SK-N-SH (cell line): ENCODE results near the gene OR4K2. TPM values are rescaled to one million over a fixed set of nuclear protein-coding genes. Genes with fewer than 3 reads are reported as not detected.

Experiments used
- CTCF ChIA-PET: fragments of 300-600, 350-600 bp; formaldehyde crosslinking; extraction: SDS; loops from one replicate; lab custom pipeline; 2021; lab: Yijun Ruan, JAX
- POLR2A ChIA-PET: fragments of 350-600 bp; sonication (Branson Sonifier 250); formaldehyde crosslinking; extraction: SDS; loops from one replicate; lab custom pipeline; 2020; ENCODE audit warnings: antibody characterized with exemption, inconsistent platforms; lab: Yijun Ruan, JAX
- DNase-seq: peaks from one replicate; pipeline ENCODE4 v3.0.0; 2012
- H2AFZ ChIP-seq: fragments of 200-600 bp; sonication (generic); 2 replicates; pipeline ENCODE4 v1.8.1; 2016; ENCODE audit warnings: antibody characterized with exemption, mild to moderate bottlenecking, low read depth
- H3F3A ChIP-seq: fragments of 200-600 bp; sonication (generic); replicated peaks from 2 replicates; pipeline ENCODE3; 2016; ENCODE audit warnings: antibody characterized with exemption, mild to moderate bottlenecking; ENCODE audit not compliant: insufficient read depth
- H3K27ac ChIP-seq, 2 experiments: fragments of 200-500 bp in 1 of 2; fragments of 200-600 bp in 1 of 2; sonication (Bioruptor generic) in 1 of 2; sonication (generic), shearing (Covaris generic) in 1 of 2; 2 replicates each; pipeline versions ENCODE4 v1.5.1 to v1.6.1; 2014 to 2016; ENCODE audit warnings: low read depth in 2 of 2, inconsistent platforms in 1 of 2, low read length in 1 of 2, mild to moderate bottlenecking in 1 of 2, mixed read lengths in 1 of 2
- H3K27me3 ChIP-seq: fragments of 200-600 bp; sonication (generic), shearing (Covaris generic); 2 replicates; pipeline ENCODE4 v1.6.1; 2016; ENCODE audit warnings: mixed run types; ENCODE audit not compliant: insufficient read depth
- H3K36me3 ChIP-seq, 2 experiments: fragments of 200-500 bp in 1 of 2; fragments of 200-600 bp in 1 of 2; sonication (Bioruptor generic) in 1 of 2; sonication (generic) in 1 of 2; replicated peaks in 1 of 2; 2 replicates each; pipeline versions ENCODE3 to v1.5.1; 2014 to 2016; ENCODE audit warnings: low read length in 1 of 2, mild to moderate bottlenecking in 1 of 2; ENCODE audit not compliant: insufficient read depth in 2 of 2, control insufficient read depth in 1 of 2
- H3K4me1 ChIP-seq, 2 experiments: fragments of 200-500 bp in 1 of 2; fragments of 200-600 bp in 1 of 2; sonication (Bioruptor generic) in 1 of 2; sonication (generic), shearing (Covaris generic) in 1 of 2; 2 replicates each; pipeline versions ENCODE4 v1.5.1 to v1.6.1; 2014 to 2016; ENCODE audit warnings: low read depth in 1 of 2, low read length in 1 of 2, mixed run types in 1 of 2; ENCODE audit not compliant: insufficient read depth in 2 of 2, control insufficient read depth in 1 of 2
- H3K4me2 ChIP-seq: fragments of 200-600 bp; sonication (generic), shearing (Covaris generic); 2 replicates; pipeline ENCODE4 v1.6.1; 2017; ENCODE audit warnings: mixed run types
- H3K4me3 ChIP-seq, 2 experiments: fragments of 200-500 bp in 1 of 2; fragments of 200-600 bp in 1 of 2; sonication (Bioruptor generic) in 1 of 2; sonication (generic), shearing (Covaris generic) in 1 of 2; 2 replicates each; pipeline versions ENCODE4 v1.5.1 to v1.8.1; 2014 to 2016; ENCODE audit warnings: low read depth in 2 of 2, inconsistent platforms in 1 of 2, low read length in 1 of 2, mild to moderate bottlenecking in 1 of 2, mixed read lengths in 1 of 2, moderate library complexity in 1 of 2
- H3K79me2 ChIP-seq: fragments of 200-600 bp; sonication (generic); 2 replicates; pipeline ENCODE4 v1.8.1; 2017; ENCODE audit warnings: mild to moderate bottlenecking; ENCODE audit not compliant: insufficient read depth
- H3K9ac ChIP-seq: fragments of 200-600 bp; sonication (generic); 2 replicates; pipeline ENCODE4 v1.6.1; 2017; ENCODE audit warnings: mixed run types
- H3K9me2 ChIP-seq: fragments of 200-600 bp; sonication (generic); 2 replicates; pipeline ENCODE4 v1.6.1; 2017; ENCODE audit warnings: mixed run types
- H3K9me3 ChIP-seq: fragments of 200-600 bp; sonication (generic); 2 replicates; pipeline ENCODE4 v1.6.1; 2017; ENCODE audit warnings: mixed run types, mild to moderate bottlenecking, moderate library complexity
- H4K20me1 ChIP-seq: fragments of 200-600 bp; sonication (generic); 2 replicates; pipeline ENCODE4 v1.6.1; 2017; ENCODE audit warnings: mild to moderate bottlenecking, mixed run types; ENCODE audit not compliant: insufficient read depth
- ELF1 ChIP-seq: IDR thresholded peaks from 2 replicates; pipeline ENCODE4 v1.4.0; 2012
- EP300 ChIP-seq, 2 experiments: IDR thresholded peaks; 2 replicates each; pipeline versions ENCODE4 v1.4.0 to v1.6.1; 2012; ENCODE audit warnings: borderline replicate concordance in 1 of 2, low read depth in 1 of 2, low read length in 1 of 2
- FOSL2 ChIP-seq: IDR thresholded peaks from 2 replicates; pipeline ENCODE4 v1.4.0; 2012; ENCODE audit warnings: low read depth, mild to moderate bottlenecking, moderate library complexity, borderline replicate concordance
- FOXJ3 ChIP-seq: sonication (generic); formaldehyde crosslinking; IDR thresholded peaks from 2 replicates; pipeline ENCODE4 v1.5.1; 2020; ENCODE audit warnings: mild to moderate bottlenecking, missing genetic modification reagents
- FOXM1 ChIP-seq: IDR thresholded peaks from 2 replicates; pipeline ENCODE4 v1.4.0; 2012; ENCODE audit warnings: low read depth, mild to moderate bottlenecking
- GABPA ChIP-seq: IDR thresholded peaks from 2 replicates; pipeline ENCODE4 v1.4.0; 2012; ENCODE audit warnings: low read depth, mild to moderate bottlenecking
- GATA2 ChIP-seq: sonication (generic); formaldehyde crosslinking; IDR thresholded peaks from 2 replicates; pipeline ENCODE4 v1.5.0; 2020; ENCODE audit warnings: mild to moderate bottlenecking, missing genetic modification reagents
- MEF2A ChIP-seq: IDR thresholded peaks from 2 replicates; pipeline ENCODE4 v1.4.0; 2012; ENCODE audit warnings: low read depth, borderline replicate concordance
- RCOR1 ChIP-seq: fragments of 150-350 bp; IDR thresholded peaks from 2 replicates; pipeline ENCODE4 v1.6.1; 2017; ENCODE audit warnings: antibody characterized with exemption, low read length
- RFX5 ChIP-seq: IDR thresholded peaks from 2 replicates; pipeline ENCODE4 v1.6.1; 2012; ENCODE audit warnings: mild to moderate bottlenecking, improper control_type of control experiment, low read length
- SIN3A ChIP-seq: IDR thresholded peaks from 2 replicates; pipeline ENCODE4 v1.6.1; 2012; ENCODE audit warnings: low read depth, mild to moderate bottlenecking, low read length, moderate library complexity, borderline replicate concordance
- TCF12 ChIP-seq: IDR thresholded peaks from 2 replicates; pipeline ENCODE4 v1.4.0; 2012
- YY1 ChIP-seq: IDR thresholded peaks from 2 replicates; pipeline ENCODE4 v1.4.0; 2012; ENCODE audit warnings: low read depth, mild to moderate bottlenecking
- WGBS: methylation state at CpG from one replicate; pipeline ENCODE4 v1.1.6; 2017; ENCODE audit warnings: low lambda C conversion rate; 5-methylcytosine and 5-hydroxymethylcytosine counted together
- polyA plus RNA-seq, 3 experiments: library from polyadenylated mRNA; depleted of rRNA; stranded (reverse); fragments of >200 nt; gene quantifications; 2 replicates each; pipeline ENCODE4 v1.2.3, GENCODE V29; 2012
- TF ChIP-seq, protein P1 (sequence below): IDR thresholded peaks from 2 replicates; pipeline ENCODE4; 2012
- TF ChIP-seq, protein P2 (sequence below): fragments of 150-350 bp; IDR thresholded peaks from 2 replicates; pipeline ENCODE4 v1.6.1; 2017; ENCODE audit warnings: antibody characterized with exemption, low read length, low read depth, borderline replicate concordance
- TF ChIP-seq, protein P3 (sequence below): IDR thresholded peaks from 2 replicates; pipeline ENCODE4 v1.4.0; 2012; ENCODE audit warnings: low read depth, borderline replicate concordance

The OR4K2 gene
- polyA plus RNA-seq, 1 of the 3 experiments (the other 2 are of a cell fraction) = not detected

DNA sequence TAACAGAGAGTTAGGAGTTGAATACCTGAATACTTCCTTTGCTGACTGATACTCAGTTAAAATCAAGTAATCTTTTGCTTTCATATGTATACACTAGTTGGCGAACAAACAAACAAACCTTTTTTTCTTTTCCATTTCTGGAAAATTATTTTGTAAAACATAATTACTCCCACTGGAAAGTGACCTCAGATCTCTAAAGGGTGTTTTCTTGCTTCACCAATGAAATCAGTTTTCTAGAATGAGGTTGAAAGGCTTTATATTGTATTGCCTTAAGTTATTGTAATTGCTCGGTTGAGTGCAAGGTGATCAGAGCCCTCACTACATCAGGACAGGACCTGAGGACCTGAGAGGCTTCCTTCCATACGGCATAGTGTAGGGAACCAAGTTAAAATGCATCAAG is 55.7 kb downstream of the OR4K2 start, which contains the start of gene OR4K1:
OR4K1 (plus strand) TSS at position 301 of the 400 bp plus-strand sequence. CDS start 4,750 bp downstream, outside the sequence.
- no peaks in the 10 kb centered on the region for H3K9me2 ChIP-seq
- H3K4me2 ChIP-seq = no peak within 1 kb of the TSS
- no peak within 1 kb of the TSS for H3K9ac ChIP-seq
- no peaks in the 10 kb centered on the region for H3K36me3 ChIP-seq
- CTCF ChIA-PET = no interaction called here
- no peaks in the 10 kb centered on the region for H3K9me3 ChIP-seq
- no peaks in the 10 kb centered on the region for H3K4me1 ChIP-seq
- no peak within 1 kb of the TSS for H3K4me3 ChIP-seq
- H3K27ac ChIP-seq = no peak within 1 kb of the TSS
- no peaks in the 10 kb centered on the region for H4K20me1 ChIP-seq
- DNase-seq = no peak
- H3F3A ChIP-seq = no peaks in the 10 kb centered on the region
- H3K27me3 ChIP-seq = peaks cover 5% of the 10 kb centered on the region; the same call in 1 of the 2 replicates
- H3K79me2 ChIP-seq = no peaks in the 10 kb centered on the region
- POLR2A ChIA-PET = no interaction called here
- no peak for TF ChIP-seq FOXM1
- TF ChIP-seq GABPA = no peak
- no peak for TF ChIP-seq RFX5
- no peak for TF ChIP-seq RCOR1
- TF ChIP-seq, protein P1, sequence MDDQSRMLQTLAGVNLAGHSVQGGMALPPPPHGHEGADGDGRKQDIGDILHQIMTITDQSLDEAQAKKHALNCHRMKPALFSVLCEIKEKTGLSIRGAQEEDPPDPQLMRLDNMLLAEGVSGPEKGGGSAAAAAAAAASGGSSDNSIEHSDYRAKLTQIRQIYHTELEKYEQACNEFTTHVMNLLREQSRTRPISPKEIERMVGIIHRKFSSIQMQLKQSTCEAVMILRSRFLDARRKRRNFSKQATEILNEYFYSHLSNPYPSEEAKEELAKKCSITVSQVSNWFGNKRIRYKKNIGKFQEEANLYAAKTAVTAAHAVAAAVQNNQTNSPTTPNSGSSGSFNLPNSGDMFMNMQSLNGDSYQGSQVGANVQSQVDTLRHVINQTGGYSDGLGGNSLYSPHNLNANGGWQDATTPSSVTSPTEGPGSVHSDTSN = no peak
- no peak for TF ChIP-seq TCF12
- TF ChIP-seq GATA2 (CRISPR knock-in tag) = no peak
- no peak for TF ChIP-seq ELF1
- TF ChIP-seq, protein P2, sequence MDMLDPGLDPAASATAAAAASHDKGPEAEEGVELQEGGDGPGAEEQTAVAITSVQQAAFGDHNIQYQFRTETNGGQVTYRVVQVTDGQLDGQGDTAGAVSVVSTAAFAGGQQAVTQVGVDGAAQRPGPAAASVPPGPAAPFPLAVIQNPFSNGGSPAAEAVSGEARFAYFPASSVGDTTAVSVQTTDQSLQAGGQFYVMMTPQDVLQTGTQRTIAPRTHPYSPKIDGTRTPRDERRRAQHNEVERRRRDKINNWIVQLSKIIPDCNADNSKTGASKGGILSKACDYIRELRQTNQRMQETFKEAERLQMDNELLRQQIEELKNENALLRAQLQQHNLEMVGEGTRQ = no peak
- TF ChIP-seq YY1 = no peak
- no peak for TF ChIP-seq EP300 (IDR thresholded peaks at IDR 0.05; ENCODE audit: borderline replicate concordance in 1 of 2, low read depth in 1 of 2, low read length in 1 of 2)
- no peak for TF ChIP-seq FOSL2
- TF ChIP-seq, protein P3, sequence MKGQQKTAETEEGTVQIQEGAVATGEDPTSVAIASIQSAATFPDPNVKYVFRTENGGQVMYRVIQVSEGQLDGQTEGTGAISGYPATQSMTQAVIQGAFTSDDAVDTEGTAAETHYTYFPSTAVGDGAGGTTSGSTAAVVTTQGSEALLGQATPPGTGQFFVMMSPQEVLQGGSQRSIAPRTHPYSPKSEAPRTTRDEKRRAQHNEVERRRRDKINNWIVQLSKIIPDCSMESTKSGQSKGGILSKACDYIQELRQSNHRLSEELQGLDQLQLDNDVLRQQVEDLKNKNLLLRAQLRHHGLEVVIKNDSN = no peak
- no peak for TF ChIP-seq SIN3A
- TF ChIP-seq FOXJ3 (CRISPR knock-in tag) = no peak
- TF ChIP-seq MEF2A = no peak
- WGBS = 4% methylated on average over 3 of the region's 3 CpGs
- H2AFZ ChIP-seq = no peak within 1 kb of the TSS

Other genes with a start within 250 kb of the OR4K2 start
- gene OR11H2, start 161.3 kb upstream of the OR4K2 start, polyA plus RNA-seq (2012; rRNA removed) = not detected in 2 replicates
- not detected in 2 replicates for gene OR4Q3, start 131.6 kb upstream of the OR4K2 start, polyA plus RNA-seq (2012; rRNA removed)
- gene OR4M1, start 101.6 kb upstream of the OR4K2 start, polyA plus RNA-seq (2012; rRNA removed) = not detected in 2 replicates
- not detected in 2 replicates for gene OR4N2, start 71.4 kb upstream of the OR4K2 start, polyA plus RNA-seq (2012; rRNA removed)
- gene OR4K5, start 45.5 kb downstream of the OR4K2 start, polyA plus RNA-seq (2012; rRNA removed) = not detected in 2 replicates
- gene OR4K1, start 55.8 kb downstream of the OR4K2 start, polyA plus RNA-seq (2012; rRNA removed) = not detected in 2 replicates
- gene OR4K15, start 100.4 kb downstream of the OR4K2 start, polyA plus RNA-seq (2012; rRNA removed) = not detected in 2 replicates
- gene OR4Q2, start 127.0 kb downstream of the OR4K2 start, polyA plus RNA-seq (2012; rRNA removed) = not detected in 2 replicates
- gene OR4K14, start 144.2 kb downstream of the OR4K2 start, polyA plus RNA-seq (2012; rRNA removed) = not detected in 2 replicates
- not detected in 2 replicates for gene OR4K13, start 160.9 kb downstream of the OR4K2 start, polyA plus RNA-seq (2012; rRNA removed)
- gene OR4L1, start 184.9 kb downstream of the OR4K2 start, polyA plus RNA-seq (2012; rRNA removed) = not detected in 2 replicates
- not detected in 2 replicates for gene OR4K17, start 235.6 kb downstream of the OR4K2 start, polyA plus RNA-seq (2012; rRNA removed)